Measurements from ENCODE around the gene WWOX.

The WWOX gene

DNA sequence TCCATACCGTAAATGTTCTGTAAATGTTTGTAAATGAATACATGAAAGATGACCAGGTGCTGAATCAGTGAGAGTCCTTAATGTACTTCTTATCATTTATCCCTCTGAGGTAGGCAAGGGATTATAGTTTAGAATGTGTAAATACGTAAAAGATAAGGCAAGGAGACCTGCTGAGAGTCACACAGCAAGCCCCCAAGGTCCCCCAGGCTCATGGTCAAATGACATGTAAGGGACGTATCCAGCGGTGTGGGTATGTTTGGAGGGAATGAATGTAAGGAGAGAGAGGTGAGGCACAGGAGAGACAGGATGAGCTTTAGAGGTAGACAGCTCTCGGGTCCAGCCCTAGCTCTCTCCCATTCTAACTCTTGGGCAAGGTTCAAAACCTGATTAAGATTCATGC lies 341.8 kb downstream of the WWOX start:
- H3K27me3 ChIP-seq (ENCODE audit: insufficient read depth, low read depth), result no peaks in the 10 kb centered on the region
- H3K27ac ChIP-seq, result no peak overlapping the region
- H3K79me2 ChIP-seq (ENCODE audit: insufficient read depth, low read depth), result no peaks in the 10 kb centered on the region

DNA sequence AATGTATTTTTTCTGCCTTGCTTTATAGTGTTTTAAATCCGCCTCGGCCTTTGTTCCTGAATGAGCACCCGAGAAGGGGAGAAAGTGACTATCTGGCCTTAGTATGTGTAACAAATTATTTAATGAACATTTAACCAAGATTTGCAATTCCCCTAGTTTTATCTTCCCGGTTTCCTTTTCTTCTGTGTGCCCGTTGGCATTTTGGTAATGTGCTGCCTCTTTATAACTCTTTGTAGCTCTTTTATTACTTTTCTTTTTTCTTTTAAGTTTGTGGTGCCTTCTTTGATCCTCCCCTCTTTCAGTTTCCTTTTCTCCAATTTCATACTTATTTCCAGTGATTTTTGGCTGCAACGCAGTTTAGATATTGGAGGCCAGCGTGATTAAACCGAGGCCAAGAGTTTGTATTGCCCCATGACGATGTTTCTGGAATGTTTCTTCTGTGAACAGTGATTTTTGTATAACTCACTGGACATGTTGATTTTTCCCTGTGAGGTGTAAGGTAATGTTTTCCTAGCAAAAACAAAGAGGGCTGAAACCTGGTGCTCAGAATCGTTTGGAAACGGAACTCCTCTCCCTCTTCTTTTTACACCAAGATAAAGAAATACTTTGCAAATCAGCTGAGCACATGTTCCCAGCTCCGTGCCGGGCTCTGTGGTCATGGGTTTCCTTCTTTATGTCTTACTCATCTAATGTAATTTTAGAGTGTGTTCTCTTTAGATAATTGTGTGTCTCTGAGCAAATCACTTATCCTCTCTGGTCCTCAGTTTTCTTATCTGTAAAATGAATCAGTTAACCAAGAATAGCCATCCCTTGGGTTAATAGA lies 344.3 kb downstream of the WWOX start:
- no peak overlapping the region for H3K4me2 ChIP-seq
- H2AFZ ChIP-seq (ENCODE audit: low read depth), result no peak overlapping the region
- no peaks in the 10 kb centered on the region for H3K27me3 ChIP-seq (ENCODE audit: insufficient read depth, low read depth)
- H3K79me2 ChIP-seq (ENCODE audit: insufficient read depth, low read depth), result no peaks in the 10 kb centered on the region
- no peak overlapping the region for H3K4me3 ChIP-seq (IDR thresholded peaks at IDR 0.05; ENCODE audit: insufficient read depth, low read depth, low read length)
- TF ChIP-seq, protein P1, sequence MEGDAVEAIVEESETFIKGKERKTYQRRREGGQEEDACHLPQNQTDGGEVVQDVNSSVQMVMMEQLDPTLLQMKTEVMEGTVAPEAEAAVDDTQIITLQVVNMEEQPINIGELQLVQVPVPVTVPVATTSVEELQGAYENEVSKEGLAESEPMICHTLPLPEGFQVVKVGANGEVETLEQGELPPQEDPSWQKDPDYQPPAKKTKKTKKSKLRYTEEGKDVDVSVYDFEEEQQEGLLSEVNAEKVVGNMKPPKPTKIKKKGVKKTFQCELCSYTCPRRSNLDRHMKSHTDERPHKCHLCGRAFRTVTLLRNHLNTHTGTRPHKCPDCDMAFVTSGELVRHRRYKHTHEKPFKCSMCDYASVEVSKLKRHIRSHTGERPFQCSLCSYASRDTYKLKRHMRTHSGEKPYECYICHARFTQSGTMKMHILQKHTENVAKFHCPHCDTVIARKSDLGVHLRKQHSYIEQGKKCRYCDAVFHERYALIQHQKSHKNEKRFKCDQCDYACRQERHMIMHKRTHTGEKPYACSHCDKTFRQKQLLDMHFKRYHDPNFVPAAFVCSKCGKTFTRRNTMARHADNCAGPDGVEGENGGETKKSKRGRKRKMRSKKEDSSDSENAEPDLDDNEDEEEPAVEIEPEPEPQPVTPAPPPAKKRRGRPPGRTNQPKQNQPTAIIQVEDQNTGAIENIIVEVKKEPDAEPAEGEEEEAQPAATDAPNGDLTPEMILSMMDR (conservative IDR thresholded peaks at IDR 0.05; ENCODE audit: low read depth, low read length), result no peak
- no peaks in the 10 kb centered on the region for H3K4me1 ChIP-seq (ENCODE audit: low read depth, poor library complexity, severe bottlenecking)
- H3K9ac ChIP-seq, result no peak overlapping the region
- H3K27ac ChIP-seq, result no peak overlapping the region
- H4K20me1 ChIP-seq (ENCODE audit: insufficient read depth), result no peaks in the 10 kb centered on the region
- no peaks in the 10 kb centered on the region for H3K36me3 ChIP-seq (ENCODE audit: insufficient read depth)

More for the DNA sequence above, 341.8 kb downstream of the WWOX start:
- H2AFZ ChIP-seq (ENCODE audit: low read depth), result no peak overlapping the region
- TF ChIP-seq, protein P1 (conservative IDR thresholded peaks at IDR 0.05; ENCODE audit: low read depth, low read length), result no peak
- no peak overlapping the region for H3K4me3 ChIP-seq (IDR thresholded peaks at IDR 0.05; ENCODE audit: insufficient read depth, low read depth, low read length)
- H3K4me2 ChIP-seq, result no peak overlapping the region
- no peak overlapping the region for H3K9ac ChIP-seq
- no peaks in the 10 kb centered on the region for H3K36me3 ChIP-seq (ENCODE audit: insufficient read depth)
- H4K20me1 ChIP-seq (ENCODE audit: insufficient read depth), result no peaks in the 10 kb centered on the region
- H3K4me1 ChIP-seq (ENCODE audit: low read depth, poor library complexity, severe bottlenecking), result no peaks in the 10 kb centered on the region

DNA sequence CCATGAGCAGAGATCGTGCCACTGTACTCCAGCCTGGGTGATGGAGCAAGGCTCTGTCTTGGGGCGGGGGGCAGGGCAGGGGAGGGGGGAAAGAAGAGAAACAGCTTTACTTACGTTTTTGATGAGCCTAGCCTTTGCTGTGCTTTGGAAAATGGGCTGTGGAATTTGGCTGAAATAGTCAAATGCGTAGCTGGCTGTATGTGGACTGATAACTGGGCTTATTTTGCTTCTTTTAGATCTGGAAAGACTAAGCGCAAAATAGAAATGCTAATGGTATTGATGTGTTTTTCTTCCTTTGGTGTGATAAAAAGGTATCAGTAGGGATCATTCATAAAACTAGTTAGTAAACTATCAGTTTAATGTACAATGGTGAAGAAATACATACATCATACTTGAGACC lies 346.4 kb downstream of the WWOX start:
- TF ChIP-seq, protein P1 (conservative IDR thresholded peaks at IDR 0.05; ENCODE audit: low read depth, low read length), result no peak
- no peak overlapping the region for H3K4me2 ChIP-seq

DNA sequence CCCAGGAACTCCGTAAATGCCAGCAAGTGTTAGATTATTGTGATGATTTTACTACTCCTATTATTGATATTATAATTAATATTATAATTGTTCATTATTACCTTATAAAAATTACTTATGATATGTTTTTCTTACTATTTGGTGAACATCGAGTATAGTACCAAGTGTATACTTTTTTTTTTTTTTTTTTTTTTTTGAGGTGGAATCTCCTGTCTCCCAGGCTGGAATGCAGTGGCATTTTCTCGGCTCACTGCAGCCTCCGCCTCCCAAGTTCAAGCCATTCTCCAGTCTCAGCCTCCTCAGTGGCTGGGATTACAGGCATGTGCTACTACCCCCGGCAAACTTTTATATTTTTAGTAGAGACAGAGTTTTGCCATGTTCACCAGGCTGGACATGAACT lies 347.0 kb downstream of the WWOX start:
- Histone ChIP-seq H3K4me3 (IDR thresholded peaks at IDR 0.05; ENCODE audit: insufficient read depth, low read depth, low read length) (no peak overlapping the region), H4K20me1 (ENCODE audit: insufficient read depth) (no peaks in the 10 kb centered on the region), H3K9ac (no peak overlapping the region), H3K4me2 (no peak overlapping the region), H3K27me3 (ENCODE audit: insufficient read depth, low read depth) (no peaks in the 10 kb centered on the region), H3K27ac (no peak overlapping the region), H2AFZ (ENCODE audit: low read depth) (no peak overlapping the region), H3K79me2 (ENCODE audit: insufficient read depth, low read depth) (no peaks in the 10 kb centered on the region), H3K36me3 (ENCODE audit: insufficient read depth) (no peaks in the 10 kb centered on the region), H3K4me1 (ENCODE audit: low read depth, poor library complexity, severe bottlenecking) (no peaks in the 10 kb centered on the region)
- TF ChIP-seq, protein P1 (conservative IDR thresholded peaks at IDR 0.05; ENCODE audit: low read depth, low read length), result no peak

More for the DNA sequence above, 346.4 kb downstream of the WWOX start:
- Histone ChIP-seq H4K20me1 (ENCODE audit: insufficient read depth) (no peaks in the 10 kb centered on the region), H3K36me3 (ENCODE audit: insufficient read depth) (no peaks in the 10 kb centered on the region), H3K79me2 (ENCODE audit: insufficient read depth, low read depth) (no peaks in the 10 kb centered on the region), H3K9ac (no peak overlapping the region), H3K27me3 (ENCODE audit: insufficient read depth, low read depth) (no peaks in the 10 kb centered on the region), H3K4me3 (IDR thresholded peaks at IDR 0.05; ENCODE audit: insufficient read depth, low read depth, low read length) (no peak overlapping the region), H3K4me1 (ENCODE audit: low read depth, poor library complexity, severe bottlenecking) (no peaks in the 10 kb centered on the region), H2AFZ (ENCODE audit: low read depth) (no peak overlapping the region), H3K27ac (no peak overlapping the region)

All from KMS-11 (cell line).